Kidney (tissue), 14 donors: ENCODE data around the gene ACOXL. TPM values are rescaled to one million over a fixed set of nuclear protein-coding genes. Genes with fewer than 3 reads are reported as not detected.

Source experiments
- DNase-seq, 5 donors: peaks; one replicate each; pipeline ENCODE4 v3.0.0-alpha.2; 2013 to 2020
- FAIRE-seq: peaks from 2 replicates; lab custom pipeline; 2012; peaks lifted over from hg19 to GRCh38; lab: Jason Lieb, UNC
- H3K27ac ChIP-seq, 2 donors: one replicate each; pipeline ENCODE4 v1.7.0; 2013; ENCODE audit warnings: low read depth in 2 of 2, low read length in 2 of 2, inconsistent platforms in 1 of 2
- H3K27me3 ChIP-seq: one replicate; pipeline ENCODE4 v1.7.1; 2013; ENCODE audit warnings: low read length, inconsistent platforms; ENCODE audit not compliant: control insufficient read depth, insufficient read depth
- H3K36me3 ChIP-seq, 3 donors: one replicate each; pipeline versions ENCODE4 v1.7.0 to v1.7.1; 2013; ENCODE audit warnings: low read length in 3 of 3, control low read depth in 1 of 3, inconsistent platforms in 1 of 3; ENCODE audit not compliant: insufficient read depth in 3 of 3, control insufficient read depth in 2 of 3
- H3K4me1 ChIP-seq, 3 donors: one replicate each; pipeline versions ENCODE4 v1.7.0 to v1.7.1; 2013; ENCODE audit warnings: low read length in 3 of 3, inconsistent platforms in 1 of 3, low read depth in 1 of 3; ENCODE audit not compliant: control insufficient read depth in 2 of 3, insufficient read depth in 2 of 3
- H3K4me3 ChIP-seq, 3 donors: one replicate each; pipeline versions ENCODE4 v1.7.0 to v1.8.1; 2013; ENCODE audit warnings: low read length in 3 of 3, control low read depth in 1 of 3, inconsistent platforms in 1 of 3
- H3K9ac ChIP-seq, 3 donors: one replicate each; pipeline versions ENCODE4 v1.7.0 to v1.7.1; 2013; ENCODE audit warnings: low read length in 3 of 3, control low read depth in 1 of 3, inconsistent platforms in 1 of 3
- H3K9me3 ChIP-seq, 3 donors: one replicate each; pipeline versions ENCODE4 v1.7.0 to v1.7.1; 2013; ENCODE audit warnings: low read length in 3 of 3, control low read depth in 1 of 3, inconsistent platforms in 1 of 3; ENCODE audit not compliant: control insufficient read depth in 2 of 3, insufficient read depth in 1 of 3
- CTCF ChIP-seq: IDR thresholded peaks from 3 replicates; pipeline ENCODE4 v1.5.1; 2012; ENCODE audit warnings: mild to moderate bottlenecking, moderate library complexity, borderline replicate concordance; ENCODE audit not compliant: insufficient read depth; ENCODE audit errors: extremely low read depth
- intact Hi-C: fragments of 100-400 bp; cut with DNase I; formaldehyde crosslinking; loops from one replicate; pipeline ENCODE4 v1.11.1; 2022
- polyA plus RNA-seq: library from polyadenylated mRNA; stranded (reverse); fragments of 350-450 nt; fragmentation: Illumina TruSeq; extraction: RNeasy Lipid Tissue Mini Kit (QIAGEN cat#74804); gene quantifications from one replicate; pipeline ENCODE4 v1.2.3, GENCODE V29; 2014; ENCODE audit warnings: low read depth, low replicate concordance; ENCODE audit not compliant: insufficient read depth
- total RNA-seq: library from RNA; stranded (reverse); fragmentation: NEBNext Ultra II Directional; extraction: Animal tissue kit (Norgen Biotek cat#: 25700); gene quantifications from one replicate; pipeline ENCODE4 v1.2.1, GENCODE V29; 2021
- donor health status: control.
- donor health status: control.
- donor health status: control.
- donor health status: control.
- donor health status: control.
- donor health status: DM: yes; HTN: yes; CAD: no.
- donor health status: Normal renal cell carcinoma (clear cell type).

Gene ACOXL
- total and polyA plus RNA-seq, 2 donors from 2014 or later = 2.0 TPM; not detected in 1

- Histone ChIP-seq H3K27ac (no peak overlapping the region), H3K4me3 (no peak overlapping the region), H3K36me3 (no peaks in the 10 kb centered on the region), H3K4me1 (no peaks in the 10 kb centered on the region), H3K27me3 (no peaks in the 10 kb centered on the region), H3K9ac (no peak overlapping the region), H3K9me3 (peaks cover 0 to 4% (median 0%) of the 10 kb centered on the region in 3 donors)
- FAIRE-seq = no peak
- DNase-seq = no peak
- TF ChIP-seq CTCF = no peak
- intact Hi-C loops = no loop called here
These were observed 29.6 kb upstream of the ACOXL start for GRCh38 chr2:110702514-110703380.

- intact Hi-C loops = no loop called here
- Histone ChIP-seq H3K4me1 (no peaks in the 10 kb centered on the region), H3K4me3 (no peak overlapping the region), H3K9me3 (peaks cover 0 to 4% (median 0%) of the 10 kb centered on the region in 3 donors), H3K9ac (no peak overlapping the region), H3K36me3 (no peaks in the 10 kb centered on the region), H3K27ac (no peak overlapping the region), H3K27me3 (no peaks in the 10 kb centered on the region)
- no peak for TF ChIP-seq CTCF
- FAIRE-seq (no peak), DNase-seq (no peak)
These were observed 24.9 kb upstream of the ACOXL start for GRCh38 chr2:110707386-110707965.

DNA sequence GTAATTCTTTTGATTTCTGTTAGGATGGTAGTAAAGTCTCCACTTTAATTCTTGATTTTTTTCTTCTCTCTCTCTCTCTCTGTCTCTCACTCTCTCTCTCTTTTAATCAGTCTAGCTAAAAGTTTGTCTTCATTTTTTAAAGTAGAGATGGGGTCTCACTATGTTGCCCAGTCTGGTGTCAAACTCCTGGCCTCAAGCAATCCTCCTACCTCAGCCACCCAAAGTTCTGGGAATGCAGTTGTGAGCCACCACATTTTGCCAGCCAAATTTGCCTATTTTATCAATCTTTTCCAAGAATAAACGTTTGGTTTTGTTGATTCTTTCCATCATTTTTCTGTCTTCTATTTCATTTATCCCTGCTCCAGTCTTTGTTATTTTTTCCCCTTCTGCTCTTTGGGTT is 23.9 kb upstream of the ACOXL start:
- TF ChIP-seq CTCF = no peak
- H3K27me3 ChIP-seq = no peaks in the 10 kb centered on the region
- intact Hi-C loops = no loop called here

More for the DNA sequence above, 23.9 kb upstream of the ACOXL start:
- no peak for FAIRE-seq
- no peaks in the 10 kb centered on the region for H3K4me1 ChIP-seq
- DNase-seq = no peak
- H3K36me3 ChIP-seq = no peaks in the 10 kb centered on the region
- H3K4me3 ChIP-seq = no peak overlapping the region
- H3K27ac ChIP-seq = no peak overlapping the region
- H3K9me3 ChIP-seq = peaks cover 0 to 4% (median 0%) of the 10 kb centered on the region in 3 donors
- no peak overlapping the region for H3K9ac ChIP-seq
